SK-MEL-5 (cell line): ENCODE data around the gene AMBRA1. TPM values are rescaled to one million over a fixed set of nuclear protein-coding genes. Genes with fewer than 3 reads are reported as not detected.
A peak's percentile ranks its signal among the peaks of the same experiment; 100 is the strongest.

ENCODE experiments used
- DNase-seq: peaks from one replicate; pipeline ENCODE4 v3.0.0-alpha.2; 2016; ENCODE audit warnings: low read depth, low spot score
- in situ Hi-C: cut with HindIII; loops from 2 replicates; pipeline ENCODE4 v1.10.0; 2016; ENCODE audit warnings: low sequenced_read_pairs, high pct_unique_total_duplicates, low pct_unique_long_range_greater_than_20kb
- polyA plus RNA-seq, 2 experiments: library from polyadenylated mRNA; depleted of rRNA; stranded (reverse); fragments of >200 nt; gene quantifications; 2 replicates each; pipeline ENCODE4 v1.2.3, GENCODE V29; 2015
- total RNA-seq: library from RNA; depleted of rRNA; stranded (reverse); fragments of >200 nt; shearing (Covaris generic); gene quantifications from 2 replicates; pipeline ENCODE4 v1.2.3, GENCODE V29; 2014; rRNA removed

Gene AMBRA1
- total RNA-seq = 22.2 and 28.0 TPM in 2 replicates
- 32.3 and 34.4 TPM in 2 replicates for polyA plus RNA-seq (2015; cell fraction: cytosol; rRNA removed)
- polyA plus RNA-seq (2015; cell fraction: nucleus; rRNA removed) = 16.5 and 16.8 TPM in 2 replicates

- in situ Hi-C loops = no loop called here
These were observed at the start of gene AMBRA1 for GRCh38 chr11:46593550-46594373. Gene AMBRA1 (minus strand): TSS chr11:46594023. CDS start chr11:46548380, 45,643 bp downstream.

GRCh38 chr11:46643531-46643930, 49.7 kb upstream of the AMBRA1 start:
- in situ Hi-C loops = no loop called here

More at GRCh38 chr11:46593550-46594373, at the start of gene AMBRA1:
- DNase-seq = peak; percentile 92

GRCh38 chr11:46642627-46643335, 49.0 kb upstream of the AMBRA1 start:
- in situ Hi-C loops = no loop called here

More at GRCh38 chr11:46643531-46643930, 49.7 kb upstream of the AMBRA1 start:
- DNase-seq = no peak

GRCh38 chr11:46641639-46642038, 47.8 kb upstream of the AMBRA1 start:
- in situ Hi-C loops = no loop called here

More at GRCh38 chr11:46642627-46643335, 49.0 kb upstream of the AMBRA1 start:
- DNase-seq = no peak

GRCh38 chr11:46640036-46640788, 46.4 kb upstream of the AMBRA1 start:
- no peak for DNase-seq
- in situ Hi-C loops = no loop called here

More at GRCh38 chr11:46641639-46642038, 47.8 kb upstream of the AMBRA1 start:
- DNase-seq = no peak

- in situ Hi-C loops = no loop called here
- DNase-seq = peak; percentile 56
These were observed 45.5 kb upstream of the AMBRA1 start for GRCh38 chr11:46639197-46639839.

GRCh38 chr11:46637546-46637945, 43.7 kb upstream of the AMBRA1 start:
- in situ Hi-C loops = no loop called here

GRCh38 chr11:46635557-46636139, 41.8 kb upstream of the AMBRA1 start:
- in situ Hi-C loops = no loop called here
- DNase-seq = no peak

More at GRCh38 chr11:46637546-46637945, 43.7 kb upstream of the AMBRA1 start:
- no peak for DNase-seq

- in situ Hi-C loops = no loop called here
- DNase-seq = no peak
These were observed 39.7 kb upstream of the AMBRA1 start for GRCh38 chr11:46633291-46634217.

- DNase-seq = no peak
- in situ Hi-C loops = no loop called here
These were observed 38.7 kb upstream of the AMBRA1 start for GRCh38 chr11:46632502-46632901.

GRCh38 chr11:46631676-46632075, 37.9 kb upstream of the AMBRA1 start:
- DNase-seq = no peak
- in situ Hi-C loops = no loop called here

GRCh38 chr11:46630237-46630636, 36.4 kb upstream of the AMBRA1 start:
- in situ Hi-C loops = no loop called here
- no peak for DNase-seq

GRCh38 chr11:46628961-46629360, 35.1 kb upstream of the AMBRA1 start:
- in situ Hi-C loops = no loop called here
- DNase-seq = no peak

- in situ Hi-C loops = no loop called here
- no peak for DNase-seq
These were observed 31.6 kb upstream of the AMBRA1 start for GRCh38 chr11:46625406-46625805.

- no peak for DNase-seq
- in situ Hi-C loops = no loop called here
These were observed 25.0 kb upstream of the AMBRA1 start for GRCh38 chr11:46618837-46619236.

GRCh38 chr11:46617972-46618314, 24.1 kb upstream of the AMBRA1 start:
- in situ Hi-C loops = no loop called here
- DNase-seq = no peak
